Measurements from ENCODE around the gene TMEM144. TPM values are rescaled to one million over a fixed set of nuclear protein-coding genes. Genes with fewer than 3 reads are reported as not detected.

TMEM144 gene
- polyA plus RNA-seq, 1 donor, result 7.8 TPM

- no peak for DNase-seq
Measured at GRCh38 chr4:158299459-158300007, 89.2 kb downstream of the TMEM144 start.

DNA sequence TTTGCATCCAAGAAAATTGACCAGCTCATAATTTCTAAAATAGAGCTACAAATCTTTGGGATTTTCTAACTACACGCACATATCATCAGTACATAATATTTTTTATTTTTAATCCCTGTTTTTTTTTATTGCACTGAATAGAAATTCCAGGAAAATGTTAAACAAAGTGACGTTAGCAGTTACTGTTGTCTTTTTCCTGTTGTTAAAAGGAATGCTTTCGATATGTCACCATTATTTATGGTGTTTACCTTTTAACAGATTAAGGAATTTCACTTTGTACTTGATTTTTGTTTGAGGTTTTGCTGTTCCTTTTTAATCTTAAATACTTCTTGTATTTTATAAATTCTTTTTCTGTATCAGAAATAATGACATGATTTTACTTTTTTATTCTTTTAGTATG is 89.7 kb downstream of the TMEM144 start:
- DNase-seq, result no peak

- no peak for DNase-seq
Measured at GRCh38 chr4:158302076-158302866, 92.0 kb downstream of the TMEM144 start.

DNA sequence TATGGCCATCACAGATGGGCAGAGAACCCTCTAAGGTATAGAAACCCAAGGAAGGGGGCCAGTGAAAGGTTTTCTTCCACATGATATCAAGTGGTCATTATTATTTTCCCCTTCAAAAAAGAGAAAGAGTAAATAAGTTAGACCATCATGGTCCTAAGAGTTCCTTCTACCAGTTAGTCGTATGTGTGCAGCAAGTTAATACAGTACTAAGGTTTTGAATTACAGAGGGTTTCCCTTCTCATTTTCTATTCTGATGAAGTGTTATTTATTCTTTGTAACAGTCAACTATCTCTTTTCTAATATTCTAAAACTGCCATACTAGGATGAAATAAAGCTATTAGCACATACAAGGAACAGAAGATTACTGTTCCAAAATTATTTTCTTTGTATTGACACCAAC is 94.4 kb downstream of the TMEM144 start:
- DNase-seq, result no peak

Other genes starting within 250 kb of the TMEM144 start
- 35.5 TPM for gene GASK1B, start 37.5 kb upstream of the TMEM144 start, polyA plus RNA-seq (ENCODE audit: insufficient read length)